ENCODE results near the gene CABLES1. TPM values are rescaled to one million over a fixed set of nuclear protein-coding genes. Genes with fewer than 3 reads are reported as not detected.
"Not testable (repeated sequence)": the region's sequence is repeated elsewhere in the genome, so short reads cannot be mapped to it uniquely, and the experiment has no call there.

Gene CABLES1
- total and polyA plus RNA-seq, 2 of the 8 experiments (the other 6 are each of a cell fraction or from before 2014, with no cell fraction given) = 9.2 to 26.4 TPM

DNA sequence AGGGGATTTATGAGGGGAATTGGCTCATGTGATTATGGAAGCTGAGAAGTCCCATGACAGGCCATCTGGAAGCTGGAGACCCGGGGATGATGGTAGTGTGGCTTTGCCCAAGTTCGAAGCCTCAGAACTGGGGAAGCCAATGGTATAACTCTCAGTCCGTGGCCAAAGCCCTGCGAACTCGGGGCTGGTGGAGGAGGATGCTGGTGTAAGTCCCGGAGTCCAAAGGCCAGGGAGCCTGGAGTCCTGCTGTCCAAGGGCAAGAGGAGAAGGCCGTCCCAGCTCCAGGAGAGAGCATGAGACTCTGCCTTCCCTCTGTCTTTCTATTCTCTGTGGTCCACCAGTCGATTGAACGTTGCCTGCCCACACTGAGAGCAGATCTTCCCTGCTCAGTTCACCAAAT lies 43.2 kb upstream of the CABLES1 start (continued):
- TF ChIP-seq CBX8 (IDR thresholded peaks at IDR 0.05; ENCODE audit: borderline replicate concordance, low read depth, low read length) (no peak), ZNF274 (IDR thresholded peaks at IDR 0.05; ENCODE audit: borderline replicate concordance, extremely low read depth, low read length) (no peak), EP300 (IDR thresholded peaks at IDR 0.05; ENCODE audit: borderline replicate concordance in 1 of 2, low read depth in 2 of 2, low read length in 2 of 2) (no peak), TAF1 (IDR thresholded peaks at IDR 0.05; ENCODE audit: low read depth, low read length) (no peak), JUN (IDR thresholded peaks at IDR 0.05; ENCODE audit: low read depth, low read length) (no peak), SP4 (IDR thresholded peaks at IDR 0.05; ENCODE audit: low read length) (no peak), BACH1 (IDR thresholded peaks at IDR 0.05; ENCODE audit: low read length) (no peak)
- TF ChIP-seq, protein P1, sequence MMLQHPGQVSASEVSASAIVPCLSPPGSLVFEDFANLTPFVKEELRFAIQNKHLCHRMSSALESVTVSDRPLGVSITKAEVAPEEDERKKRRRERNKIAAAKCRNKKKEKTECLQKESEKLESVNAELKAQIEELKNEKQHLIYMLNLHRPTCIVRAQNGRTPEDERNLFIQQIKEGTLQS (IDR thresholded peaks at IDR 0.05; ENCODE audit: insufficient read depth, low read depth, low read length) = no peak

DNA sequence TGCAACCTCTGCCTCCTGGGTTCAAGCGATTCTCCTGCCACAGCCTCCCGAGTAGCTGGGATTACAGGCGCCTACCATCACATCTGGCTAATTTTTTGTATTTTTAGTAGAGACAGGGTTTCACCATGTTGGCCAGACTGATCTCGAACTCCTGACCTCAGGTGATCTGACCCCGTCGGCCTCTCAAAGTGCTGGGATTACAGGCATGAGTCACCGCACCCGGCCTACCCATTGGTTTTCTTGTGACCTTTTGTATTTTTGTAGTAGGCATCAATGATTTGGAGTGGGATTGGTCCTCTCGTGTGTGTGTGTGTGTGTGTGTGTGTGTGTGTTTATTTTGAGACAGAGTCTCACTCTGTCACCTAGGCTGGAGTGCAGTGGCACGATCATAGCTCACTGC lies 42.2 kb upstream of the CABLES1 start:
- not testable (repeated sequence) for H3K79me1 ChIP-seq (ENCODE audit: low read depth, low read length); H3K4me3 ChIP-seq (ENCODE audit: extremely low read depth in 1 of 4, insufficient read depth in 2 of 4, low read depth in 3 of 4, low read length in 4 of 4); H3K9ac ChIP-seq (replicated peaks in 1 of 4; ENCODE audit: extremely low read depth in 1 of 4, low read depth in 3 of 4, low read length in 3 of 4); H2BK120ac ChIP-seq (replicated peaks; ENCODE audit: low read depth, low read length); H3K9me3 ChIP-seq (ENCODE audit: insufficient read depth in 2 of 2, low read depth in 1 of 2, low read length in 1 of 2); H3K56ac ChIP-seq (replicated peaks; ENCODE audit: insufficient read length, low read depth, low read length); DNase-seq (ENCODE audit: low read depth in 1 of 2, low spot score in 2 of 2); H3K23me2 ChIP-seq (ENCODE audit: low read depth, low read length); H3K27ac ChIP-seq (ENCODE audit: low read depth, low read length); H2AFZ ChIP-seq (ENCODE audit: low read length); H3K4me2 ChIP-seq (ENCODE audit: insufficient read depth in 1 of 2, low read depth in 2 of 2, low read length in 2 of 2); H4K20me1 ChIP-seq (replicated peaks in 1 of 2; ENCODE audit: control insufficient read depth in 1 of 2, insufficient read depth in 2 of 2, low read length in 2 of 2); H2BK5ac ChIP-seq (ENCODE audit: low read depth, low read length); H3K36me3 ChIP-seq (ENCODE audit: control insufficient read depth in 2 of 4, insufficient read depth in 4 of 4, low read length in 3 of 4); H3K27me3 ChIP-seq (replicated peaks in 1 of 4; ENCODE audit: control insufficient read depth in 3 of 4, extremely low read depth in 1 of 4, insufficient read depth in 3 of 4, low read length in 3 of 4); H2AK5ac ChIP-seq (ENCODE audit: low read depth, low read length); H2BK20ac ChIP-seq (ENCODE audit: low read length); H3K18ac ChIP-seq (ENCODE audit: extremely low read depth, low read length); H3K4ac ChIP-seq (replicated peaks; ENCODE audit: insufficient read length, low read depth, low read length); H2BK15ac ChIP-seq (ENCODE audit: low read length); H4K5ac ChIP-seq (ENCODE audit: insufficient read length, low read depth, low read length); H3K79me2 ChIP-seq (ENCODE audit: control insufficient read depth in 1 of 2, insufficient read depth in 2 of 2, low read length in 2 of 2); FAIRE-seq; H4K8ac ChIP-seq (ENCODE audit: extremely low read depth, insufficient read depth, low read length); H4K91ac ChIP-seq (replicated peaks; ENCODE audit: insufficient read length, low read length); H2BK12ac ChIP-seq (ENCODE audit: low read depth, low read length); H3K14ac ChIP-seq (ENCODE audit: insufficient read length); H3K23ac ChIP-seq (ENCODE audit: insufficient read length)
- CTCF ChIA-PET (ENCODE audit: partially characterized antibody) = interaction anchor here (0.7 to 1.1 kb wide), 4 partner anchors 15 to 383 kb away, joined by 3 to 4 read pairs (median 3); no protein-coding TSS in a partner anchor
- POLR2A ChIA-PET (ENCODE audit: partially characterized antibody) = interaction anchor here (1.6 kb wide), 1 partner anchor 41 kb away, joined by 4 read pairs; no protein-coding TSS in a partner anchor
- peaks cover 4 to 13% (median 7%) of the 10 kb centered on the region in 4 experiments; a peak in 5 of 7 replicates for H3K4me1 ChIP-seq (replicated peaks in 1 of 4; ENCODE audit: control insufficient read depth in 3 of 4, insufficient read depth in 4 of 4, low read length in 3 of 4)
- WGBS, 2 experiments (ENCODE audit: extremely low coverage in 1 of 2, insufficient coverage in 1 of 2, insufficient read length in 1 of 2, insufficient replicate concordance in 2 of 2, low coverage in 1 of 2, low lambda C conversion rate in 2 of 2, missing lambda C conversion rate in 1 of 2) = 93% methylated on average over 7 of the region's 10 CpGs; no CpG with 5 or more reads in 1 of the 2 experiments
